Measurements from ENCODE around the gene SCART1. TPM values are rescaled to one million over a fixed set of nuclear protein-coding genes. Genes with fewer than 3 reads are reported as not detected.
"Not testable (repeated sequence)": the region's sequence is repeated elsewhere in the genome, so short reads cannot be mapped to it uniquely, and the experiment has no call there.

Gene SCART1
- total RNA-seq, 1 experiment from 2014 or later, result 1.1 TPM

DNA sequence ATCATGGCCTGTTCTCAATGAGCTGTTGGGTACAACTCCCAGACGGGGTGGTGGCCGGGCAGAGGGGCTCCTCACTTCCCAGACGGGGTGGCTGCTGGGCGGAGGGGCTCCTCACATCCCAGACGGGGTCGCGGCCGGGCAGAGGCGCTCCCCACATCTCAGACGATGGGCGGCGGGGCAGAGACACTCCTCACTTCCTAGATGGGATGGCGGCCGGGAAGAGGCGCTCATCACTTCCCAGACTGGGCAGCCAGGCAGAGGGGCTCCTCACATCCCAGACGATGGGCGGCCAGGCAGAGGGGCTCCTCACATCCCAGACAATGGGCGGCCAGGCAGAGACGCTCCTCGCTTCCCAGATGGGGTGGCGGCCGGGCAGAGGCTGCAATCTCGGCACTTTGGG, 39.3 kb upstream of the SCART1 start:
- POLR2A ChIA-PET, CTCF ChIA-PET: not testable (repeated sequence)

GRCh38 chr10:133415752-133416151, 38.0 kb upstream of the SCART1 start:
- H3K9me3 Mint-ChIP-seq, result peaks cover 38% of the 10 kb centered on the region
- no peak overlapping the region for H3K27ac Mint-ChIP-seq
- H3K4me3 Mint-ChIP-seq, result no peak overlapping the region
- CTCF ChIA-PET, result no interaction called here
- POLR2A ChIA-PET, result interaction anchor here (0.7 kb wide), 1 partner anchor 68 kb away, joined by 3 read pairs; no protein-coding TSS in a partner anchor
- peaks cover 7% of the 10 kb centered on the region for H3K27me3 Mint-ChIP-seq (ENCODE audit: low read depth)
- DNase-seq (ENCODE audit: low spot score), result no peak
- TF ChIP-seq, protein P1, sequence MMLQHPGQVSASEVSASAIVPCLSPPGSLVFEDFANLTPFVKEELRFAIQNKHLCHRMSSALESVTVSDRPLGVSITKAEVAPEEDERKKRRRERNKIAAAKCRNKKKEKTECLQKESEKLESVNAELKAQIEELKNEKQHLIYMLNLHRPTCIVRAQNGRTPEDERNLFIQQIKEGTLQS (CRISPR knock-in tag; conservative IDR thresholded peaks at IDR 0.05), result no peak
- H3K4me1 Mint-ChIP-seq, result no peaks in the 10 kb centered on the region
- peaks cover 51% of the 10 kb centered on the region for H3K36me3 Mint-ChIP-seq
- ATAC-seq, result no peak

More for the DNA sequence above, 39.3 kb upstream of the SCART1 start:
- not testable (repeated sequence) for H3K27me3 Mint-ChIP-seq (ENCODE audit: low read depth); H3K4me3 Mint-ChIP-seq; DNase-seq (ENCODE audit: low spot score); H3K4me1 Mint-ChIP-seq; ATAC-seq; H3K27ac Mint-ChIP-seq
- Mint-ChIP-seq H3K9me3 (peaks cover 49% of the 10 kb centered on the region), H3K36me3 (peaks cover 62% of the 10 kb centered on the region)

DNA sequence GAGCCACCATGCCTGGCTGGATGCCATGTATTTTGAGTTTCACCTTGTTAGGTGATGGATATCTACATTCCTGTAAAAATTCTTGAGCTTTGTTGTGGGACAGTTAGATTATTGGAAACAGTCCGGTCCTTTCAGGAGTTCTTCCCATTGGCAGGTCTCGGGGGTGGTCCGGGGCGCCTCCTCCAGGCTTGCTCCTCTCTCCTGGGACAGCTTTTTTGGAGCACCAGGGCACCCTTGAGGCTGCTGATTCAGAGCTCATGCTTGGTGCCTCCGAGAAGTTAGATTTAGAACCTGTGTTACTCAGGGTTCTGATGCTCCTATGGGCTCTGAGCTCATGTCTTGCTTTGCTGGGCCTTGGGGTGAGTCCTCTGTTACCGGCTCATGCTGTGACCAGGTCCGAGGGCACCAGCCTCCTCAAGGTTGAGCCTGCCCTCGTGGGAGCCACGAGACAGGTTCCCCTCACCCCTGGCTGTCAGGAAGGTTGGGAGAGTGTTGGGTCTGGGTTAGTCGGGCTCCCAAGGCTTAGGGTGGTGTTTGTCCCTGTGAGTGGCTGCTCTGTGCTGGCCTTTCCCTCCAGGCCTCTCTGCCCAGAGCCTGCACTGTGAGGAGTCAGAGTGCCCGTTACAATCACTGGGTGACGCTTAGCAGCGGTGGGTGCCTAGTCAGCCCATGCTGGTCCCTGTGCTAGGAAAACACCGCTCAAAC, 35.3 kb upstream of the SCART1 start:
- ChIA-PET CTCF (no interaction called here), POLR2A (no interaction called here)
- H3K4me1 Mint-ChIP-seq, result no peaks in the 10 kb centered on the region
- no peak overlapping the region for H3K27ac Mint-ChIP-seq
- ATAC-seq (no peak), DNase-seq (ENCODE audit: low spot score) (no peak)
- no peak overlapping the region for H3K4me3 Mint-ChIP-seq
- TF ChIP-seq, protein P2, sequence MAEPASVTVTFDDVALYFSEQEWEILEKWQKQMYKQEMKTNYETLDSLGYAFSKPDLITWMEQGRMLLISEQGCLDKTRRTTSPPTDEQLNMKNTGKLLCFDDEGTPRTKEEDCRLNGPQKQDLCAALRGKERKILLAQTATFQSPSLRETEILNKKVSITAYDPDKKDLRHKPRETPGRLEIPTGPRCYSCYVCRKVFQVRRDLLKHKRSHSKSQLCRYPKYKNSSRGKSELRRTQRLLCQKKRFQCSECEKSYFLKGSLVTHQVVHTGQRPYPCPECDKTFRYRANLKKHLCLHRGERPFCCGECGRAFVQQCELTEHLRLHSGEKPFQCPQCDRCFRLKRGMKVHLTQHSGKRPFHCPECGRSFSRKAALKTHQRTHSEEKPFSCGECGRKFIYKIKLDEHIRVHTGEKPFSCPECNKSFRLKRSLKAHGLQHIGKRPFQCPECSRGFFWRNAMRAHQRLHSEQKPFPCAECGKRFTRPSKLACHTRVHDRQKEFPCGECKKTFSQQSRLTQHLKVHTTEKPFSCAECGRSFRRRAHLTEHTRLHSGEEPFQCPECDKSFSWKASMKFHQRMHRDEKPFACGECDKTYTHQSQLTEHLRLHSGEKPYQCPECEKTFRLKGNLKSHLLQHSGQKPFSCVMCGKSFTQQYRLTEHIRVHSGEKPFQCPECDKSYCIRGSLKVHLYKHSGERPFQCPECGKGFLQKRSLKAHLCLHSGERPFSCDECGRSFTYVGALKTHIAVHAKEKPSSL (CRISPR knock-in tag; conservative IDR thresholded peaks at IDR 0.05), result no peak
- TF ChIP-seq ZNF416 (CRISPR knock-in tag; IDR thresholded peaks at IDR 0.05) (no peak), FOXP1 (CRISPR knock-in tag; IDR thresholded peaks at IDR 0.05; ENCODE audit: borderline replicate concordance) (no peak), NFE2L1 (CRISPR knock-in tag; IDR thresholded peaks at IDR 0.05) (no peak), CTCF (IDR thresholded peaks at IDR 0.05) (no peak), TEAD1 (CRISPR knock-in tag; IDR thresholded peaks at IDR 0.05) (no peak)
- TF ChIP-seq, protein P3, sequence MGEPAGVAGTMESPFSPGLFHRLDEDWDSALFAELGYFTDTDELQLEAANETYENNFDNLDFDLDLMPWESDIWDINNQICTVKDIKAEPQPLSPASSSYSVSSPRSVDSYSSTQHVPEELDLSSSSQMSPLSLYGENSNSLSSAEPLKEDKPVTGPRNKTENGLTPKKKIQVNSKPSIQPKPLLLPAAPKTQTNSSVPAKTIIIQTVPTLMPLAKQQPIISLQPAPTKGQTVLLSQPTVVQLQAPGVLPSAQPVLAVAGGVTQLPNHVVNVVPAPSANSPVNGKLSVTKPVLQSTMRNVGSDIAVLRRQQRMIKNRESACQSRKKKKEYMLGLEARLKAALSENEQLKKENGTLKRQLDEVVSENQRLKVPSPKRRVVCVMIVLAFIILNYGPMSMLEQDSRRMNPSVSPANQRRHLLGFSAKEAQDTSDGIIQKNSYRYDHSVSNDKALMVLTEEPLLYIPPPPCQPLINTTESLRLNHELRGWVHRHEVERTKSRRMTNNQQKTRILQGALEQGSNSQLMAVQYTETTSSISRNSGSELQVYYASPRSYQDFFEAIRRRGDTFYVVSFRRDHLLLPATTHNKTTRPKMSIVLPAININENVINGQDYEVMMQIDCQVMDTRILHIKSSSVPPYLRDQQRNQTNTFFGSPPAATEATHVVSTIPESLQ (CRISPR knock-in tag; IDR thresholded peaks at IDR 0.05), result no peak
- TF ChIP-seq, protein P4, sequence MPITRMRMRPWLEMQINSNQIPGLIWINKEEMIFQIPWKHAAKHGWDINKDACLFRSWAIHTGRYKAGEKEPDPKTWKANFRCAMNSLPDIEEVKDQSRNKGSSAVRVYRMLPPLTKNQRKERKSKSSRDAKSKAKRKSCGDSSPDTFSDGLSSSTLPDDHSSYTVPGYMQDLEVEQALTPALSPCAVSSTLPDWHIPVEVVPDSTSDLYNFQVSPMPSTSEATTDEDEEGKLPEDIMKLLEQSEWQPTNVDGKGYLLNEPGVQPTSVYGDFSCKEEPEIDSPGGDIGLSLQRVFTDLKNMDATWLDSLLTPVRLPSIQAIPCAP (CRISPR knock-in tag; IDR thresholded peaks at IDR 0.05), result no peak
- peaks cover 13% of the 10 kb centered on the region for H3K9me3 Mint-ChIP-seq
- H3K36me3 Mint-ChIP-seq, result peaks cover 25% of the 10 kb centered on the region
- H3K27me3 Mint-ChIP-seq (ENCODE audit: low read depth), result peaks cover 8% of the 10 kb centered on the region
